ENCODE measurements around the gene ATP11B.

DNA sequence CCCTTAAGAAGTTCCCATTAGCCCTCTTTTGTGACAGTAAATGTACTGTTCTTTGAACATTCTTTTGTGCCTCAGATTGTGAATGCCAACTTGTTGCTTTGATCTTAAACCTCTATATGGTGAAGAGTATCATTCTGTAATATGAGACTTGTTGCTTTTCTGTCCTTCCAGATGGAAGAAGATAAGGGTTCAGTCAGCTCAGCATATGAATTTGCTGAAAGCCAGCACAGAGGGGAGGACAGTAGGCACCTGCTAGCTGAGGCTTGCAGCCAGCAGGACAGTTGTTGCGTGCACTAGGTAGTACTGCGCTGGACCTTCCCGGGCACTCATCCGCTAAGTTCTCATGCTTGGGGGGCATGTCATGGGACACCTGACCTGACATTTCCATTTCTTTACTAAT is 112.3 kb downstream of the ATP11B start:
- TF ChIP-seq, protein P1, sequence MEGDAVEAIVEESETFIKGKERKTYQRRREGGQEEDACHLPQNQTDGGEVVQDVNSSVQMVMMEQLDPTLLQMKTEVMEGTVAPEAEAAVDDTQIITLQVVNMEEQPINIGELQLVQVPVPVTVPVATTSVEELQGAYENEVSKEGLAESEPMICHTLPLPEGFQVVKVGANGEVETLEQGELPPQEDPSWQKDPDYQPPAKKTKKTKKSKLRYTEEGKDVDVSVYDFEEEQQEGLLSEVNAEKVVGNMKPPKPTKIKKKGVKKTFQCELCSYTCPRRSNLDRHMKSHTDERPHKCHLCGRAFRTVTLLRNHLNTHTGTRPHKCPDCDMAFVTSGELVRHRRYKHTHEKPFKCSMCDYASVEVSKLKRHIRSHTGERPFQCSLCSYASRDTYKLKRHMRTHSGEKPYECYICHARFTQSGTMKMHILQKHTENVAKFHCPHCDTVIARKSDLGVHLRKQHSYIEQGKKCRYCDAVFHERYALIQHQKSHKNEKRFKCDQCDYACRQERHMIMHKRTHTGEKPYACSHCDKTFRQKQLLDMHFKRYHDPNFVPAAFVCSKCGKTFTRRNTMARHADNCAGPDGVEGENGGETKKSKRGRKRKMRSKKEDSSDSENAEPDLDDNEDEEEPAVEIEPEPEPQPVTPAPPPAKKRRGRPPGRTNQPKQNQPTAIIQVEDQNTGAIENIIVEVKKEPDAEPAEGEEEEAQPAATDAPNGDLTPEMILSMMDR (IDR thresholded peaks at IDR 0.05; ENCODE audit: poor library complexity), result no peak
- TF ChIP-seq EZH2phosphoT487 (IDR thresholded peaks at IDR 0.05; ENCODE audit: low read depth, severe bottlenecking, unreplicated experiment) (no peak), EZH2 (IDR thresholded peaks at IDR 0.05; ENCODE audit: borderline replicate concordance) (no peak)

Data from hepatocyte (in vitro differentiated cells).